GM12878 (cell line): Measurements from ENCODE around the gene MEX3D. TPM values are rescaled to one million over a fixed set of nuclear protein-coding genes. Genes with fewer than 3 reads are reported as not detected.

Source experiments
- ATAC-seq: fragments of 200-7000 bp; cut with Tn5 transposase; 3 replicates; pipeline ENCODE4 v1.9.1; 2020; ENCODE audit warnings: mild to moderate bottlenecking, moderate library complexity
- BruUV-seq: library from RNA; stranded (reverse); fragments of 400-500 nt; replicated peaks from 2 replicates; lab custom pipeline; 2021; lab: Mats Ljungman, UMichigan
- CTCF ChIA-PET: fragments of 300-600 bp; sonication (Branson Sonifier 250); formaldehyde crosslinking; extraction: SDS; loops from one replicate; lab custom pipeline; 2021; ENCODE audit warnings: inconsistent platforms; lab: Yijun Ruan, JAX
- POLR2A ChIA-PET: fragments of 350-600 bp; formaldehyde crosslinking; extraction: SDS; loops from one replicate; lab custom pipeline; 2021; ENCODE audit warnings: inconsistent platforms; lab: Charles Lee
- RAD21 ChIA-PET: fragments of 300-600 bp; sonication (Branson Sonifier 250); formaldehyde crosslinking; loops from one replicate; lab custom pipeline; 2023; ENCODE audit warnings: antibody characterized with exemption; ENCODE audit not compliant: unreplicated experiment; lab: Charles Lee
- SMC1A ChIA-PET: fragments of 300-600 bp; sonication (Branson Sonifier 250); formaldehyde crosslinking; loops from one replicate; lab custom pipeline; 2023; ENCODE audit not compliant: unreplicated experiment, uncharacterized antibody; lab: Charles Lee
- DNase-seq: peaks from one replicate; pipeline ENCODE4 v3.0.0-alpha.2; 2011; ENCODE audit warnings: low read depth, low spot score
- FAIRE-seq: peaks from 3 replicates; lab custom pipeline; 2011; peaks lifted over from hg19 to GRCh38; lab: Jason Lieb, UNC
- H2AFZ ChIP-seq: 2 replicates; pipeline ENCODE4 v1.6.0; 2011; ENCODE audit warnings: low read depth, low read length, control low read depth; ENCODE audit not compliant: control insufficient read depth
- H3K27ac ChIP-seq: 2 replicates; pipeline ENCODE4 v1.5.1; 2011; ENCODE audit warnings: control low read depth; ENCODE audit not compliant: control insufficient read depth, insufficient read depth
- H3K27me3 ChIP-seq, 2 experiments: replicated peaks in 1 of 2; 2 replicates each; pipeline versions ENCODE4 v1.6.0 to v1.6.1; 2011; ENCODE audit warnings: low read length in 1 of 2; ENCODE audit not compliant: control insufficient read depth in 2 of 2, insufficient read depth in 2 of 2
- H3K36me3 ChIP-seq, 2 experiments: 2 replicates each; pipeline ENCODE4 v1.5.1; 2011; ENCODE audit warnings: low read length in 1 of 2; ENCODE audit not compliant: control insufficient read depth in 2 of 2, insufficient read depth in 2 of 2
- H3K4me1 ChIP-seq: 2 replicates; pipeline ENCODE4 v1.6.1; 2011; ENCODE audit warnings: mild to moderate bottlenecking, low read length, moderate library complexity, mixed read lengths; ENCODE audit not compliant: control insufficient read depth, insufficient read depth
- H3K4me2 ChIP-seq: 2 replicates; pipeline ENCODE4 v1.6.0; 2011; ENCODE audit warnings: control low read depth; ENCODE audit not compliant: control insufficient read depth, insufficient read depth
- H3K4me3 ChIP-seq: fragments of 200-600 bp; sonication (generic); 2 replicates; pipeline ENCODE4 v1.5.1; 2016
- H3K79me2 ChIP-seq: 2 replicates; pipeline ENCODE4 v1.6.0; 2011; ENCODE audit warnings: low read length; ENCODE audit not compliant: control insufficient read depth, insufficient read depth
- H3K9ac ChIP-seq: 2 replicates; pipeline ENCODE4 v1.8.0; 2011; ENCODE audit warnings: low read length, control low read depth, mixed read lengths; ENCODE audit not compliant: control insufficient read depth, insufficient read depth
- H3K9me3 ChIP-seq: replicated peaks from 3 replicates; pipeline ENCODE4 v1.5.1; 2011; ENCODE audit warnings: mild to moderate bottlenecking, low read length; ENCODE audit not compliant: control insufficient read depth, insufficient read depth
- H4K20me1 ChIP-seq: 2 replicates; pipeline ENCODE4 v1.6.0; 2011; ENCODE audit not compliant: control insufficient read depth, insufficient read depth
- CTCF ChIP-seq, 3 experiments: IDR thresholded peaks in 2 of 3; conservative IDR thresholded peaks in 1 of 3; 2 replicates each; pipeline ENCODE4 v1.5.1; 2011; ENCODE audit warnings: low read depth in 3 of 3, low read length in 3 of 3, mild to moderate bottlenecking in 3 of 3, control low read depth in 2 of 3, moderate library complexity in 2 of 3, inconsistent platforms in 1 of 3, mixed read lengths in 1 of 3; ENCODE audit not compliant: control insufficient read depth in 2 of 3, insufficient read depth in 1 of 3; ENCODE audit errors: extremely low read depth in 1 of 3
- NR2C2 ChIP-seq: IDR thresholded peaks from 2 replicates; pipeline ENCODE4 v1.6.1; 2011; ENCODE audit warnings: borderline replicate concordance, low read depth; ENCODE audit not compliant: control insufficient read depth, insufficient read length
- POLR2A ChIP-seq: IDR thresholded peaks from 2 replicates; pipeline ENCODE4 v1.6.1; 2011; ENCODE audit warnings: low read depth, mild to moderate bottlenecking, low read length
- POLR2AphosphoS2 ChIP-seq: IDR thresholded peaks from 2 replicates; pipeline ENCODE4 v1.6.1; 2011; ENCODE audit warnings: low read depth, mild to moderate bottlenecking, low read length, improper control_type of control experiment, moderate library complexity
- POLR2AphosphoS5 ChIP-seq: IDR thresholded peaks from 2 replicates; pipeline ENCODE4 v1.6.1; 2011; ENCODE audit warnings: mild to moderate bottlenecking, low read length, inconsistent platforms
- RAD21 ChIP-seq: IDR thresholded peaks from 2 replicates; pipeline ENCODE4 v1.6.1; 2011; ENCODE audit warnings: mild to moderate bottlenecking, low read depth, low read length, moderate library complexity; ENCODE audit not compliant: insufficient read depth
- SMAD5 ChIP-seq: IDR thresholded peaks from 2 replicates; pipeline ENCODE4 v1.6.1; 2016; ENCODE audit warnings: antibody characterized with exemption, low read depth
- SMC3 ChIP-seq: IDR thresholded peaks from 2 replicates; pipeline ENCODE4 v1.6.1; 2011; ENCODE audit warnings: low read length, improper control_type of control experiment, borderline replicate concordance
- SUZ12 ChIP-seq: fragments of 200-600 bp; sonication (generic); IDR thresholded peaks from one replicate; pipeline ENCODE4 v1.6.1; 2018; ENCODE audit warnings: antibody characterized with exemption, mild to moderate bottlenecking; ENCODE audit not compliant: unreplicated experiment
- YY1 ChIP-seq: IDR thresholded peaks from 2 replicates; pipeline ENCODE4 v1.6.1; 2011; ENCODE audit warnings: low read depth, mild to moderate bottlenecking, low read length
- ZBTB4 ChIP-seq: fragments of 450-650 bp; formaldehyde crosslinking; IDR thresholded peaks from 2 replicates; pipeline ENCODE4 v1.4.0; 2022; ENCODE audit warnings: mild to moderate bottlenecking, moderate library complexity
- WGBS: methylation state at CpG from one replicate; pipeline ENCODE4 v1.1.6; 2016; ENCODE audit warnings: low lambda C conversion rate; ENCODE audit not compliant: insufficient replicate concordance, insufficient coverage; ENCODE audit errors: missing lambda C conversion rate; 5-methylcytosine and 5-hydroxymethylcytosine counted together
- in situ Hi-C: fragments of 300-500 bp; cut with MboI; formaldehyde crosslinking; loops from 9 replicates; pipeline ENCODE4 v1.14.3; 2018; ENCODE audit warnings: mixed read lengths
- intact Hi-C: fragments of 100-400 bp; cut with micrococcal nuclease; formaldehyde crosslinking; loops from one replicate; pipeline ENCODE4 v1.14.2; 2022; ENCODE audit not compliant: unreplicated experiment
- polyA plus RNA-seq, 11 experiments: library from polyadenylated mRNA; depleted of rRNA in 4 of 11; unstranded in 6 of 11; stranded (reverse) in 5 of 11; fragments of >200 nt; fragmentation: Nextera tagmentation in 4 of 11; fragmentation: Illumina TruSeq in 1 of 11; extraction: Ambion mirVana in 4 of 11; extraction: Trizol in 1 of 11; gene quantifications; 1 replicate in 1 of 11; 2 replicates in 10 of 11; pipeline versions ENCODE4 v1.2.1 to v1.2.3, GENCODE V29; 2011 to 2016; ENCODE audit warnings: inconsistent platforms in 2 of 11, missing spikeins in 2 of 11, low read depth in 1 of 11
- total RNA-seq, 4 experiments: library from RNA; depleted of rRNA in 3 of 4; stranded (reverse); fragments of >200 nt in 3 of 4; fragmentation: Illumina TruSeq in 1 of 4; extraction: Trizol in 1 of 4; gene quantifications; 2 replicates each; pipeline versions ENCODE4 v1.2.1 to v1.2.3, GENCODE V29; 2013 to 2021
- TF ChIP-seq, protein P1 (sequence below): fragments of 450-650 bp; IDR thresholded peaks from 2 replicates; pipeline ENCODE4 v1.6.1; 2016; ENCODE audit warnings: mild to moderate bottlenecking
- TF ChIP-seq, protein P2 (sequence below): IDR thresholded peaks from 2 replicates; pipeline ENCODE4 v1.6.1; 2011; ENCODE audit warnings: mild to moderate bottlenecking, low read depth, low read length, moderate library complexity; ENCODE audit not compliant: insufficient replicate concordance

Gene MEX3D
- total and polyA plus RNA-seq, 10 of the 15 experiments (the other 5 are each of a cell fraction or from before 2014, with no cell fraction given): 0.18 to 6.8 (median 0.81) TPM

GRCh38 chr19:1590641-1591397 lies 22.7 kb upstream of the MEX3D start:
- CTCF ChIA-PET: interaction anchor here (0.6 to 4.4 kb wide), 19 partner anchors 9 to 239 kb away, joined by 3 to 55 read pairs (median 4); no protein-coding TSS in a partner anchor

More at GRCh38 chr19:1590641-1591397, 22.7 kb upstream of the MEX3D start:
- H3K4me1 ChIP-seq: peaks cover 4% of the 10 kb centered on the region; the same call in 1 of the 2 replicates
- H2AFZ ChIP-seq: no peak overlapping the region
- TF ChIP-seq POLR2AphosphoS2: 0 out of 2 replicates have a peak, but pooled peaks have one; percentile 54
- peak; percentile 22; the same call in 1 of the 2 replicates for TF ChIP-seq POLR2AphosphoS5
- TF ChIP-seq YY1: no peak
- peak; percentile 51 to 68 (median 59) for TF ChIP-seq CTCF (IDR thresholded peaks at IDR 0.05 in 2 of 3, conservative IDR thresholded peaks at IDR 0.05 in 1 of 3; ENCODE audit: control insufficient read depth in 2 of 3, extremely low read depth in 1 of 3, insufficient read depth in 1 of 3, low read depth in 3 of 3, low read length in 3 of 3)
- TF ChIP-seq, protein P1, sequence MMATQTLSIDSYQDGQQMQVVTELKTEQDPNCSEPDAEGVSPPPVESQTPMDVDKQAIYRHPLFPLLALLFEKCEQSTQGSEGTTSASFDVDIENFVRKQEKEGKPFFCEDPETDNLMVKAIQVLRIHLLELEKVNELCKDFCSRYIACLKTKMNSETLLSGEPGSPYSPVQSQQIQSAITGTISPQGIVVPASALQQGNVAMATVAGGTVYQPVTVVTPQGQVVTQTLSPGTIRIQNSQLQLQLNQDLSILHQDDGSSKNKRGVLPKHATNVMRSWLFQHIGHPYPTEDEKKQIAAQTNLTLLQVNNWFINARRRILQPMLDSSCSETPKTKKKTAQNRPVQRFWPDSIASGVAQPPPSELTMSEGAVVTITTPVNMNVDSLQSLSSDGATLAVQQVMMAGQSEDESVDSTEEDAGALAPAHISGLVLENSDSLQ: peak; percentile 93
- peak; percentile 22; the same call in 1 of the 2 replicates for TF ChIP-seq SMAD5
- no peak for TF ChIP-seq NR2C2
- no peak for TF ChIP-seq ZBTB4
- 0 out of 2 replicates have a peak, but pooled peaks have one; percentile 8 for TF ChIP-seq POLR2A
- TF ChIP-seq RAD21: peak; percentile 41
- TF ChIP-seq SUZ12: no peak
- TF ChIP-seq, protein P2, sequence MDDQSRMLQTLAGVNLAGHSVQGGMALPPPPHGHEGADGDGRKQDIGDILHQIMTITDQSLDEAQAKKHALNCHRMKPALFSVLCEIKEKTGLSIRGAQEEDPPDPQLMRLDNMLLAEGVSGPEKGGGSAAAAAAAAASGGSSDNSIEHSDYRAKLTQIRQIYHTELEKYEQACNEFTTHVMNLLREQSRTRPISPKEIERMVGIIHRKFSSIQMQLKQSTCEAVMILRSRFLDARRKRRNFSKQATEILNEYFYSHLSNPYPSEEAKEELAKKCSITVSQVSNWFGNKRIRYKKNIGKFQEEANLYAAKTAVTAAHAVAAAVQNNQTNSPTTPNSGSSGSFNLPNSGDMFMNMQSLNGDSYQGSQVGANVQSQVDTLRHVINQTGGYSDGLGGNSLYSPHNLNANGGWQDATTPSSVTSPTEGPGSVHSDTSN: peak; percentile 86
- peak; percentile 44; the same call in 1 of the 2 replicates for TF ChIP-seq SMC3
- peak overlapping the region; percentile 79 for H3K4me2 ChIP-seq
- peak overlapping the region; percentile 98 for H3K4me3 ChIP-seq
- in situ Hi-C loops (no loop called here), intact Hi-C loops (no loop called here)
- ATAC-seq (peak; percentile 76), FAIRE-seq (peak; percentile 85), DNase-seq (no peak)
- no peaks in the 10 kb centered on the region for H4K20me1 ChIP-seq
- peaks cover 32% of the 10 kb centered on the region for H3K79me2 ChIP-seq
- no peaks in the 10 kb centered on the region for H3K9me3 ChIP-seq
- ChIA-PET SMC1A (interaction anchor here (1.1 to 2.5 kb wide), 4 partner anchors 14 to 81 kb away, joined by 3 to 14 read pairs (median 5); partner anchors contain the start of gene UQCR11), RAD21 (interaction anchor here (0.6 to 2.0 kb wide), 8 partner anchors 14 to 219 kb away, joined by 3 to 16 read pairs (median 4); partner anchors contain the start of genes TCF3 and UQCR11), POLR2A (interaction anchor here (0.6 to 1.4 kb wide), 6 partner anchors 9 to 221 kb away, joined by 3 to 7 read pairs (median 3); partner anchors contain the start of gene ATP8B3)
- H3K27me3 ChIP-seq: no peaks in the 10 kb centered on the region
- H3K9ac ChIP-seq: peak overlapping the region; percentile 98
- BruUV-seq: no TSS peak
- H3K36me3 ChIP-seq: peaks cover 0 to 3% of the 10 kb centered on the region in 2 experiments; a peak in 2 of 4 replicates
- H3K27ac ChIP-seq: peak overlapping the region; percentile 92
- WGBS: 2% methylated on average over 10 of the region's 10 CpGs
